GM08714 (cell line): Measurements from ENCODE around the gene FUT8.

ENCODE experiments used
- H3K4me3 ChIP-seq: fragments of 200-500 bp; sonication (Bioruptor generic); 2 replicates; pipeline ENCODE4 v1.5.1; 2014; ENCODE audit warnings: mild to moderate bottlenecking, low read length, inconsistent platforms
- ZNF274 ChIP-seq: IDR thresholded peaks from 2 replicates; pipeline ENCODE4 v1.6.1; 2012; ENCODE audit warnings: mild to moderate bottlenecking, low read depth, low read length

Gene FUT8

GRCh38 chr14:65482757-65483438 lies 70.4 kb downstream of the FUT8 start:
- H3K4me3 ChIP-seq: no peak overlapping the region
- no peak for TF ChIP-seq ZNF274

GRCh38 chr14:65483647-65484046 lies 71.1 kb downstream of the FUT8 start:
- H3K4me3 ChIP-seq: no peak overlapping the region
- no peak for TF ChIP-seq ZNF274

GRCh38 chr14:65485516-65485915 lies 73.0 kb downstream of the FUT8 start:
- H3K4me3 ChIP-seq: no peak overlapping the region
- no peak for TF ChIP-seq ZNF274

GRCh38 chr14:65486863-65487262 lies 74.3 kb downstream of the FUT8 start:
- no peak overlapping the region for H3K4me3 ChIP-seq
- TF ChIP-seq ZNF274: no peak

- TF ChIP-seq ZNF274: no peak
- H3K4me3 ChIP-seq: no peak overlapping the region
Measured at GRCh38 chr14:65487783-65488494, 75.4 kb downstream of the FUT8 start.

GRCh38 chr14:65491274-65491673 lies 78.7 kb downstream of the FUT8 start:
- no peak for TF ChIP-seq ZNF274

GRCh38 chr14:65492266-65492665 lies 79.7 kb downstream of the FUT8 start:
- H3K4me3 ChIP-seq: no peak overlapping the region
- no peak for TF ChIP-seq ZNF274

More at GRCh38 chr14:65491274-65491673, 78.7 kb downstream of the FUT8 start:
- H3K4me3 ChIP-seq: no peak overlapping the region

GRCh38 chr14:65495196-65495595 lies 82.7 kb downstream of the FUT8 start:
- H3K4me3 ChIP-seq: no peak overlapping the region
- TF ChIP-seq ZNF274: no peak

- no peak for TF ChIP-seq ZNF274
- H3K4me3 ChIP-seq: no peak overlapping the region
Measured at GRCh38 chr14:65496178-65496993, 83.9 kb downstream of the FUT8 start.

GRCh38 chr14:65499138-65499537 lies 86.6 kb downstream of the FUT8 start:
- H3K4me3 ChIP-seq: no peak overlapping the region
- TF ChIP-seq ZNF274: no peak

- TF ChIP-seq ZNF274: no peak
- H3K4me3 ChIP-seq: no peak overlapping the region
Measured at GRCh38 chr14:65500075-65500474, 87.5 kb downstream of the FUT8 start.

GRCh38 chr14:65501328-65501727 lies 88.8 kb downstream of the FUT8 start:
- no peak overlapping the region for H3K4me3 ChIP-seq
- TF ChIP-seq ZNF274: no peak

- TF ChIP-seq ZNF274: no peak
- H3K4me3 ChIP-seq: no peak overlapping the region
Measured at GRCh38 chr14:65502676-65503124, 90.2 kb downstream of the FUT8 start.

- H3K4me3 ChIP-seq: no peak overlapping the region
Measured at GRCh38 chr14:65503771-65504170, 91.2 kb downstream of the FUT8 start.

GRCh38 chr14:65506801-65507200 lies 94.3 kb downstream of the FUT8 start:
- no peak for TF ChIP-seq ZNF274
- H3K4me3 ChIP-seq: no peak overlapping the region

More at GRCh38 chr14:65503771-65504170, 91.2 kb downstream of the FUT8 start:
- no peak for TF ChIP-seq ZNF274

GRCh38 chr14:65509842-65510241 lies 97.3 kb downstream of the FUT8 start:
- no peak for TF ChIP-seq ZNF274
- no peak overlapping the region for H3K4me3 ChIP-seq
